Right cardiac atrium (tissue), 5 donors: Measurements from ENCODE around the gene RAI1. TPM values are rescaled to one million over a fixed set of nuclear protein-coding genes. Genes with fewer than 3 reads are reported as not detected.
"Not testable (repeated sequence)": the region's sequence is repeated elsewhere in the genome, so short reads cannot be mapped to it uniquely, and the experiment has no call there.

ENCODE experiments used
- ATAC-seq, 2 donors: fragments of 200-7000 bp; cut with Tn5 transposase; one replicate each; pipeline versions ENCODE4 v1.8.0 to v1.9.1; 2020; ENCODE audit warnings: moderate library complexity in 2 of 2, mild to moderate bottlenecking in 1 of 2
- DNase-seq, 3 donors: peaks; one replicate each; pipeline ENCODE4 v3.0.0-alpha.2; 2020
- H3K27ac ChIP-seq: one replicate; pipeline ENCODE4 v1.5.1; 2013; ENCODE audit warnings: mild to moderate bottlenecking, low read length, control low read depth, moderate library complexity
- H3K27me3 ChIP-seq: one replicate; pipeline ENCODE4 v1.6.1; 2013; ENCODE audit not compliant: control insufficient read depth, insufficient read depth
- H3K4me1 ChIP-seq: one replicate; pipeline ENCODE4 v1.6.1; 2013; ENCODE audit warnings: low read length; ENCODE audit not compliant: control insufficient read depth, insufficient read depth
- H3K4me3 ChIP-seq: one replicate; pipeline ENCODE4 v1.5.1; 2013; ENCODE audit warnings: low read length, control low read depth
- H3K9me3 ChIP-seq: one replicate; pipeline ENCODE4 v1.6.1; 2013; ENCODE audit warnings: low read length; ENCODE audit not compliant: control insufficient read depth
- WGBS: extraction: QIAGEN DNeasy Blood & Tissue Kit; methylation state at CpG from one replicate; pipeline ENCODE4 v1.1.7; 2013; 5-methylcytosine and 5-hydroxymethylcytosine counted together
- intact Hi-C, 4 donors: fragments of 100-400 bp; cut with DNase I; formaldehyde crosslinking; loops; one replicate each; pipeline versions ENCODE4 v1.11.0 to v1.14.0; 2022 to 2023
- polyA plus RNA-seq: library from polyadenylated mRNA; stranded (reverse); fragments of 200-250 nt; gene quantifications from one replicate; pipeline ENCODE4 v1.2.3, GENCODE V29; 2013
- total RNA-seq, 4 donors: library from RNA; stranded (reverse); fragmentation: NEBNext Ultra II Directional; extraction: Animal tissue kit (Norgen Biotek cat#: 25700); gene quantifications; one replicate each; pipeline ENCODE4 v1.2.1, GENCODE V29; 2021
- donor health status: healthy with polysubstance abuse.
- donor health status: DM: no; HTN: yes; CAD: no.
- donor health status: DM: no; HTN: no; CAD: no.
- donor health status: DM: no; HTN: yes; CAD: no; lungs with severe emphysema.
- donor health status: DM: yes; HTN: yes; CAD: no.

Gene RAI1
- total and polyA plus RNA-seq, 5 donors: 18.2 to 26.8 (median 23.0) TPM

DNA sequence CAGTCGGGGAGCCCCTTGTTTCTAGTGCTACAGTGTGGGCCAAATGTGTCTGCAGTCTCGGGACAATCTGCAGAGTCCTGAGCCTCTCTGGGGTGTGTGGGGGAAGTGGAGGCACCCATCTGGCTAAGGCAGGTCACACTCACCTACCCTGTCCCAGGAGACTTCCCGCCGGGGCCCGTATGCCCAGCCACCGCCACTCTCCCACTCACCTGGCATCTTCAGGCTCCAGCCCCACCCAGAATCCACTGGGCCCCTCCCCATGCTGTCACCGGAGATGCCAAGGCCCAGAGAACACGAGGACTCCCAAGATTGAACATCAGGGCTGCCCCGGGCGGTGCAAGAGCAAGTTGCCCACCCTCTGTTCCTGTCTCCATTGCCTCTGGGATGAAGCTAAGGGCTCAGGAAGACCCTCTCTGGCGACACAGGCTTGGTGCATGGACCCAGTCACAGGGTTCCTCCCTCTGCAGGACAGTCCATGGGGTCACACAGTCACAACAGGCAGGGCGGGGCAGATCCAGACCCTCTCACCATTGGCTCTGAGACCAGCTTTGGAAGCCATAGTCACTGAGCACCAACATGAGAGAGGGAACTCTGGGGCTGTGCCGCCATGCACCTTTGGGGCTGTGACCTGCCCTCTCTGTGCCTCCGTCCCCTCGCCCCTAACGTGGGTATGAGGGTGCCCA is 117.5 kb downstream of the RAI1 start:
- H3K27me3 ChIP-seq: no peaks in the 10 kb centered on the region
- no peak for ATAC-seq
- intact Hi-C loops: loop anchor here in 1 of 4 donors (10.0 kb wide), 1 partner anchor 64 kb away; no protein-coding TSS in a partner anchor
- no peaks in the 10 kb centered on the region for H3K4me1 ChIP-seq
- no peaks in the 10 kb centered on the region for H3K9me3 ChIP-seq
- DNase-seq: no peak
- 90% methylated on average over 16 of the region's 16 CpGs for WGBS
- no peak overlapping the region for H3K4me3 ChIP-seq
- H3K27ac ChIP-seq: no peak overlapping the region

DNA sequence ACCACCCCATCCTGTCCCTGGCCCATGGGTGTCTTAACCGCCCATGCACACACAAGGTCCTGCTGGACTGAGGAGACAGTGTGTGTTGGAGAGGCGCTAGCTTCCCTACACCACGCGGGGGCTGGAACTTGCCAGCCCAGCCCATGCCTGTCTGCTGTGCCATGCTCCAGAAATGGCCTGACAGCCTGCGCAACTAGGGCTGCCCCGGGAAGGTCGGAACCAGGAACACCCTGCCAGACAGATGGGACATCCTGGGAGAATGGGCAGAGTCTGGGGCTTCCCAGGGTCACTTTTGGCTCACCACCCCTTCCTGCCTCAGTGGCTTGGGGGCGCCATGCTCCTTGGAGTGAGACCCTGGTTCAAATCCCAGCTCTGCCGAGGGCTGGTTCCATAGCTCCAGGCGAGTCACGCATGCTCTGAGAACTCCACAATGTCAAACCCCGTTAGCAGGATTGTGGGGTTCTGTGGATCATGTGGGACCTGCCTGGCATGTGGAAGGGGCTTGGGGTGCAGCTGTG is 119.3 kb downstream of the RAI1 start:
- DNase-seq (no peak), ATAC-seq (peak; percentile 7 to 41)
- WGBS: 85% methylated on average over 12 of the region's 12 CpGs
- H3K9me3 ChIP-seq: no peaks in the 10 kb centered on the region
- intact Hi-C loops: no loop called here
- no peak overlapping the region for H3K4me3 ChIP-seq
- H3K27ac ChIP-seq: no peak overlapping the region
- H3K4me1 ChIP-seq: no peaks in the 10 kb centered on the region
- no peaks in the 10 kb centered on the region for H3K27me3 ChIP-seq

DNA sequence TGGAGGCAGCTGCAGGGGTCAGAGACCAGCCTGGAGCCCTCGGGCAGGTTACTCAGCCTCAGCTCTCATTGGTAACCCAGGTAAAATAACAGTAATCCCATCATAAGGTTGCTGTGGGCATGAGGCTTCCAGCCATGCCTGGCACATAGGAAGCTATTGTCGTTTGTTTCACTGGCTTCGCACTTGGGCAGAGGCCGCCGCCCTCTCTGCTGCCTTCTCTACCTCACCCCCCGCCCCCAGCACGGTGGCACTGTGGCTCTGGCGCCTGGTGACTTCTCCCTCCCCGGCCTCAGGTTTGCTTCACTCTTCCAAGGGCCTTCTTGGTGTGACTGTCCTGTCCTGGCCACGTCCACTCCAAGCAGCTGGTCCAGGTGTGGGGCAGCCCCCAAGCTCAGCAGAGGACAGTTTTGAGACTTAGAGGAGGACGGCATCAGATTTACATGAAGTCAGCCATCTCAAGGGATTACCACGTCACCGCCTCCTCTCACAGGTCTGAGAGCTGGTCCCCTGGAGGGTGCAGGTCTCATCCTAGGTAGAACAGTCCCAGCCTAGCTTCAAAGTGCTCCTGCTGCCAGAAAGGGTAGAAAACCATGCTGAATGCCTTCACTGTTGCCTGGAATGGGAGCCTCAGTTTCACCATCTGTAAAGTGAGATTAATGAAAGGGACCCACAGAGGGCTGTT is 120.7 kb downstream of the RAI1 start:
- H3K4me3 ChIP-seq: no peak overlapping the region
- H3K27me3 ChIP-seq: no peaks in the 10 kb centered on the region
- no peak for DNase-seq
- H3K27ac ChIP-seq: no peak overlapping the region
- WGBS: 89% methylated on average over 13 of the region's 13 CpGs
- intact Hi-C loops: no loop called here
- no peak for ATAC-seq
- H3K9me3 ChIP-seq: no peaks in the 10 kb centered on the region
- no peaks in the 10 kb centered on the region for H3K4me1 ChIP-seq

DNA sequence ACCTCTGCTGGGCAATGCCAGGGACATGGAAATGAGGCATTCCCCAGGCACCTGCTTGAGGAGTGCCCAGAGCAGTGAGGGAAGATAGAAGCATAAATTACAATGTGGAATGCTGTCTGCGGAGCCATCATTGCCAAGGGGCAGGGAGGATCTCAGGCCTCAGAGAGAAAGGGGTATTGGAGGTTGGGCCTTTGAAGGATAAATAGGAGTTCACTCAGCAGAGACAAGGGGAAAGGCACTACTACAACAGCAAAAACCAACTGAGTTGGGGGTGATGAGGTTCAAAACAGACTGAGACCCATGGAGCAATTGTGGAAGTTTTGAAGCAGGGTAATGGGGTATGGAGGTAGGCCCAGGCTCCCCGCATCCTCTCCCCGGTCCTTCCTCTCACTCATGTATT is 122.7 kb downstream of the RAI1 start:
- no peak for DNase-seq
- 98% methylated on average over 3 of the region's 3 CpGs for WGBS

DNA sequence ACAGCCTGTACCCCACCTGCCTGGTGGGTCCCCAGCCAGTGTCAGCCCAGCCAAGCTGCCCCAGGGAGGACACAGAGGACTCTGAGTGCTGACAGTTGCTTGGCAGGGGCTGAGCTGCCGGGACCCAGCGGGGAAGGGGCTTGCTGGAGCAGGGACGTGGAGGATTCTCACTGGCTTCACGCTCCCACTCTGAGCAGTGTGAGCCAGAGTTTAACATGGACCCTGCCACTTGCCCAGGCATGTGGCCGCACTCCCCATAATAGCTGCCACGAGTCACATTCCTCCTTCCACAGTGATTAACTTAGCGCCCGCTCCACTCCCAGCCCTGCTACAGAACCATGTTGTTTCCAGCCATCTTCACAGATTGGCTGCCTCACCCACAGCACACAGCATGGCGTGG is 124.3 kb downstream of the RAI1 start:
- DNase-seq (peak in 2 of 3 donors; percentile 74 to 83), ATAC-seq (peak; percentile 22 to 42)
- Histone ChIP-seq H3K9me3 (no peaks in the 10 kb centered on the region), H3K4me1 (no peaks in the 10 kb centered on the region), H3K27me3 (no peaks in the 10 kb centered on the region), H3K4me3 (no peak overlapping the region), H3K27ac (peak overlapping the region; percentile 74)
- 44% methylated on average over 9 of the region's 9 CpGs for WGBS
- intact Hi-C loops: no loop called here

More for the DNA sequence above, 122.7 kb downstream of the RAI1 start:
- intact Hi-C loops: no loop called here
- ATAC-seq: no peak
- Histone ChIP-seq H3K27me3 (no peaks in the 10 kb centered on the region), H3K4me3 (no peak overlapping the region), H3K27ac (no peak overlapping the region), H3K4me1 (no peaks in the 10 kb centered on the region), H3K9me3 (no peaks in the 10 kb centered on the region)

DNA sequence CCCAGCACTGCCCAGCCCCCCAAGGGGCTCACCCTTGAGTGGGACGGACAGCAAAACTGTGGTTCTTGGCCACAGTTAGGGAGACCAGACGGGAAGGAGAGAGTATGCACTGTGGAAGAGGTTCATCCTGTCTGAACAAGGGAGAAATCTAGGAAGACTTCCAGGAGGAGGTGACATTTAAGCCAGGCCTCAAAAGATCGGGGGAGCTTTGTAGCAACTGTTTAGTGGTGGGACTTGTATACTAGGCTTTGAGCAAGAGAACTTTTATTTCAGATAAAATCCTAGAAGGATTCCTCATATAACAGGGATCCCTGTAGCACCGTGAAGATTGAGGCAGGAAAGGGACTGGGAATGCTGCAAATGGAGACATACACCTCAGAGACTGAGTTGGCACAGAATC is 124.8 kb downstream of the RAI1 start:
- no peaks in the 10 kb centered on the region for H3K4me1 ChIP-seq
- DNase-seq (no peak), ATAC-seq (no peak)
- intact Hi-C loops: no loop called here
- peak overlapping the region; percentile 74 for H3K27ac ChIP-seq
- H3K4me3 ChIP-seq: no peak overlapping the region
- no peaks in the 10 kb centered on the region for H3K27me3 ChIP-seq
- H3K9me3 ChIP-seq: no peaks in the 10 kb centered on the region
- WGBS: 69% methylated on average over 4 of the region's 4 CpGs

DNA sequence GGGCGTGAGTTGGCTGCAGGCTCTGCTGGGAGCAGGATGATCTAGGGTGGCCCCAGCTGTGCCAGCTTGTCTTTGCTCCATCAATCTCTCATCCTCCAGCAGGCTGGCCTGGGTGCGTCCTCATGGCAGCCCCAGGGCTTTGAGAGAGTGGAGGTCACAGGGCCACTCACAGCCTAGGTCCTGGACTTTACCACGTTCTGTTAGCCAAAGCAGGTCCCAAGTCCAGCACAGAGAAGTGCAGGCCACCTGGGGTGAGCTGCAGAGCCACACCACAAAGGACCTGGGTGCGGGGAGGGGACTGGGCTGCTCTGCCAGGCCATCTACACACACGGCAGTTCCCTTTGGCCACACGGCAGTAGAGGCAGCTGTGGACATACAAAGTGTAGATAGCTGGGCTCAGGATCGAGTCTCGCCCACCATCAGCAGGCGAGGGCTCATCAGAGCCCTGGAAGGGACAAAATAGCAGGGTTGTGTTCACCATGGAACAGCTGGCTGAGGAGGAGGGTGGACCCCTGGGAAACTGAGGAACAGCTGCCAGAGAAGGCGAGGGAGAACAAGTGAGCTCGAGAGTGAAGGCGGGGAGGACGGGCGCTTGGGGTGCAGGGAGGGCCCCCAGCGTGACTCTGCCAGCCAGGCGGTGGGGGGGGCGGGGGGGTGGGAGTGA is 125.5 kb downstream of the RAI1 start:
- ATAC-seq: no peak
- no peak overlapping the region for H3K27ac ChIP-seq

DNA sequence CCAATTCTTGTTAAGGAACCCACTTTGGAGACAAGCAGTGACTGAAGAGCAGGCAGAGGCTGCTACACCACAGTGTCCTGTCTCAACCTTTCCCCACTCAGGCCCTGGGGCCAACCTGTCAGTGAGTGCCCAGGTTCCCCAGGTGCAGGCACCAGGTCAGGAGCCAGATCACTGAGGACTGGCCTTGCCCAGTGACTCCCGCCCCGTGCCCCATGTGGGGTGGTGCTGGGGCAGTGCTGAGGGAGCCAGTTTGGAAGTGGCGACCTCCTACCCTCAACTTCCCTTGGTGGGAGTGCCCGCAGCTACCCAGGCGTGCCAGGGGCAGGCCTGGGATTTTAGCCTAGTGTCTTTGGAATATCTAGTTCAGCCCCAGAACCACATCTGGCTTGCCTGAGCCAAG is 126.2 kb downstream of the RAI1 start:
- Histone ChIP-seq H3K4me3 (no peak overlapping the region), H3K4me1 (no peaks in the 10 kb centered on the region), H3K27ac (no peak overlapping the region), H3K9me3 (no peaks in the 10 kb centered on the region), H3K27me3 (no peaks in the 10 kb centered on the region)
- intact Hi-C loops: no loop called here
- 87% methylated on average over 5 of the region's 5 CpGs for WGBS
- no peak for DNase-seq
- no peak for ATAC-seq

More for the DNA sequence above, 125.5 kb downstream of the RAI1 start:
- no peaks in the 10 kb centered on the region for H3K4me1 ChIP-seq
- WGBS: 65% methylated on average over 17 of the region's 17 CpGs
- no peak overlapping the region for H3K4me3 ChIP-seq
- no peaks in the 10 kb centered on the region for H3K27me3 ChIP-seq
- intact Hi-C loops: no loop called here
- DNase-seq: no peak
- no peaks in the 10 kb centered on the region for H3K9me3 ChIP-seq

DNA sequence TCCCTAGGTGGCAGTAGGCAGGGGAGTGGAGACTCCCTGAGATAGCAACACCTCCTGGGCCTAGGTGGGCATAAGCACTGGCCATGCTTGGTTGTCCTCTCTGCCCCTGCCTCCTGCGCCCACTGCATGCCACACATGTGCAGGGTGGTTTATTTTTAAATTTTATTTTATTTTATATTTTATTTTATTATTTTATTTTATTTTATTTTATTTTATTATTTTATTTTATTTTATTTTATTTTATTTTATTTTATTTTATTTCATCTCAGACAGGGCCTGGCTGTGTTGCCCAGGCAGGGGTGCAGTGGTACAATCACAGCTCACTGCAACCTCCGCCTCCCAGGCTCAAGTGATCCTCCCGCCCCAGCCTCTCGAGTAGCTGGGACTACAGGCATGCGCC is 126.9 kb downstream of the RAI1 start:
- not testable (repeated sequence) for H3K4me1 ChIP-seq, H3K27ac ChIP-seq

DNA sequence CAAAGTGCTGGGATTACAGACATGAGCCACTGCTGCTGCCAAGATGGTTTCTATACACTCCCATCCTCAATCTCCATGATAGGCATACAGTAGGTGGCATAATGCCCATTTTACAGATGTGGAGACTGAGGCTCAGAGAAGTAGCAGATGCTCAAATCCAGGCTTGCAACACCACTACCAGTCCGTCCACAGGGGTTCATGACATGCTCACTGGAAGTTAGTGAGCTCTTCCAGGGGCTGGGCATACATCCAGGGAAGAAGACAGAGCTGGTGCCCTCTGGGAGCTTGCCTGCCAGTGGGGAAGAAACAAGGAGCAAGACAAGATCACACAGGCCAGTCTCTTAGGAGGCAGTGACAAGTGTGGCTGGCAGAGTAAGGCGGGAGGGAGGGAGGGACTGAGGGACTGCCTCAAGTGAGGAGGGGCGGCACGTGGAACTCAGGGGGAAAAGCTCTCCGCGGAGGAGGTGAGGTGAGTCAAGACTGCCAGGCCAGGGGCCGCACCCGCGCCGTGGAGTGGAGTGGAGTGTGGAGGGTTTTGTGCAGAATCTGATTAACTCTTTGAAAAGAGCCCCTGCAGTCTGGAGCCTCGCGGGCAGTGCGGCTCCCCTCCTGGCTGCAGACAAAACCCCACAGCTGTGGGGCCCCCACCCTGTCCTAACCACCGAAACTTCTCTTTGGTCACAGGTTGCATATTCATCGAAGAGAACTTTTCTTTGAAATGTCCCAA is 127.6 kb downstream of the RAI1 start:
- no peak for ATAC-seq
- Histone ChIP-seq H3K27ac (no peak overlapping the region), H3K4me3 (no peak overlapping the region), H3K4me1 (no peaks in the 10 kb centered on the region), H3K27me3 (no peaks in the 10 kb centered on the region), H3K9me3 (no peaks in the 10 kb centered on the region)
- intact Hi-C loops: no loop called here
- 58% methylated on average over 15 of the region's 15 CpGs for WGBS
- DNase-seq: no peak

More for the DNA sequence above, 126.9 kb downstream of the RAI1 start:
- intact Hi-C loops, H3K27me3 ChIP-seq, DNase-seq, ATAC-seq, H3K9me3 ChIP-seq, H3K4me3 ChIP-seq: not testable (repeated sequence)
- WGBS: 95% methylated on average over 5 of the region's 5 CpGs
